Caco-2 (cell line): Measurements from ENCODE around the gene SLC38A2. TPM values are rescaled to one million over a fixed set of nuclear protein-coding genes. Genes with fewer than 3 reads are reported as not detected.

ENCODE experiments used
- BruUV-seq: library from RNA; stranded (reverse); fragments of 400-500 nt; replicated peaks from 2 replicates; lab custom pipeline; 2021; lab: Mats Ljungman, UMichigan
- CTCF ChIA-PET: fragments of 300-600 bp; sonication (Branson Sonifier 250); formaldehyde crosslinking; loops from one replicate; lab custom pipeline; 2022; ENCODE audit warnings: antibody characterized with exemption; lab: Charles Lee
- POLR2A ChIA-PET: fragments of 300-600 bp; sonication (Branson Sonifier 250); formaldehyde crosslinking; loops from one replicate; lab custom pipeline; 2022; ENCODE audit warnings: antibody characterized with exemption; lab: Charles Lee
- DNase-seq, 2 experiments: peaks; one replicate each; pipeline versions ENCODE4 v3.0.0 to v3.0.0-alpha.2; 2020 to 2022
- H3K27me3 ChIP-seq: replicated peaks from 2 replicates; pipeline ENCODE4 v1.6.0; 2011; ENCODE audit warnings: low read length; ENCODE audit not compliant: control insufficient read depth, insufficient read depth
- H3K36me3 ChIP-seq: 2 replicates; pipeline ENCODE4 v1.5.1; 2011; ENCODE audit warnings: low read length; ENCODE audit not compliant: control insufficient read depth, insufficient read depth
- H3K4me1 ChIP-seq: fragments of 250-450 bp; sonication (Bioruptor Pico); 2 replicates; pipeline ENCODE4 v1.5.1; 2020; ENCODE audit warnings: mild to moderate bottlenecking
- H3K4me3 ChIP-seq: 2 replicates; pipeline ENCODE4 v1.5.1; 2011; ENCODE audit warnings: low read depth, mild to moderate bottlenecking, control low read depth, low read length
- H3K9me3 ChIP-seq: fragments of 250-450 bp; sonication (Bioruptor Pico); 2 replicates; pipeline ENCODE4 v1.5.1; 2020; ENCODE audit warnings: mild to moderate bottlenecking, moderate library complexity
- H3K27ac Mint-ChIP-seq: one replicate; pipeline ENCODE4 v1.8.0; 2022; ENCODE audit warnings: mixed read lengths; ENCODE audit not compliant: unreplicated experiment
- H3K27me3 Mint-ChIP-seq: one replicate; pipeline ENCODE4 v1.8.0; 2022; ENCODE audit warnings: mixed read lengths; ENCODE audit not compliant: insufficient read depth, unreplicated experiment
- H3K36me3 Mint-ChIP-seq: one replicate; pipeline ENCODE4 v1.8.0; 2022; ENCODE audit warnings: mild to moderate bottlenecking, mixed read lengths; ENCODE audit not compliant: insufficient read depth, unreplicated experiment
- H3K4me1 Mint-ChIP-seq: one replicate; pipeline ENCODE4 v1.8.0; 2022; ENCODE audit warnings: low read depth, mixed read lengths; ENCODE audit not compliant: unreplicated experiment
- H3K4me3 Mint-ChIP-seq: one replicate; pipeline ENCODE4 v1.8.0; 2022; ENCODE audit warnings: mild to moderate bottlenecking, moderate library complexity, mixed read lengths; ENCODE audit not compliant: unreplicated experiment
- H3K9me3 Mint-ChIP-seq: one replicate; pipeline ENCODE4 v1.8.0; 2022; ENCODE audit warnings: mixed read lengths; ENCODE audit not compliant: unreplicated experiment
- intact Hi-C: fragments of 100-400 bp; cut with micrococcal nuclease; formaldehyde crosslinking; loops from one replicate; pipeline ENCODE4 v1.10.0; 2022; ENCODE audit not compliant: unreplicated experiment
- total RNA-seq: library from RNA; stranded (reverse); gene quantifications from 2 replicates; pipeline ENCODE4 v1.2.3, GENCODE V29; 2022
- TF ChIP-seq, protein P1 (sequence below), 2 experiments: fragments of 200-600 bp in 1 of 2; IDR thresholded peaks; 1 replicate in 1 of 2; 2 replicates in 1 of 2; pipeline versions ENCODE4 v1.5.1 to v1.8.0; 2011 to 2022; ENCODE audit warnings: antibody characterized with exemption in 1 of 2, control low read depth in 1 of 2, inconsistent platforms in 1 of 2, low read depth in 1 of 2, low read length in 1 of 2, mild to moderate bottlenecking in 1 of 2, moderate library complexity in 1 of 2; ENCODE audit not compliant: insufficient read depth in 1 of 2, severe bottlenecking in 1 of 2, unreplicated experiment in 1 of 2

The SLC38A2 gene
- total RNA-seq, 1 experiment from 2014 or later = 331 TPM

DNA sequence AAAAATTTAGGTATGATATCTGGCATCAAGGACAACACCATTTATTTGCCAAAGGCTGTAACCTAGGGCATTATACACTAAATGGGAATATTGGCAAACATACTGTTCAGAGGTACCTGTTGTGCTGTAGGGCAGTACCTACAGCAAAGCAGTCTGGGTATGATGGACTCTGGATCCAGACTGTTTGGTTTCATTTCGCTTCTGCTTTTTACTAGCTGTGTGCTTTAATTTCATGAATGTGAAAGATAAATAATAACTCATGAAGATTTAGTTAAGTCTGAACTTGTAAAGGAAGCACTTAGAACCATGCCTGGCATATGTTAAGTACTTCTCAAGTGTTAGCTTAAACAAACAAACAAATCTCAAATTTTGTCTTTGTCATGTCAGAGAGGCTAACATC lies 17.7 kb upstream of the SLC38A2 start:
- CTCF ChIA-PET = no interaction called here
- Mint-ChIP-seq H3K4me1 (peaks cover 28% of the 10 kb centered on the region), H3K27me3 (no peaks in the 10 kb centered on the region), H3K4me3 (no peak overlapping the region), H3K9me3 (no peaks in the 10 kb centered on the region), H3K27ac (no peak overlapping the region), H3K36me3 (no peaks in the 10 kb centered on the region)
- Histone ChIP-seq H3K27me3 (no peaks in the 10 kb centered on the region), H3K4me1 (peaks cover 60% of the 10 kb centered on the region), H3K4me3 (no peak overlapping the region), H3K9me3 (no peaks in the 10 kb centered on the region), H3K36me3 (peaks cover 2% of the 10 kb centered on the region; the same call in 1 of the 2 replicates)
- intact Hi-C loops = no loop called here
- POLR2A ChIA-PET = no interaction called here
- DNase-seq = no peak
- TF ChIP-seq, protein P1, sequence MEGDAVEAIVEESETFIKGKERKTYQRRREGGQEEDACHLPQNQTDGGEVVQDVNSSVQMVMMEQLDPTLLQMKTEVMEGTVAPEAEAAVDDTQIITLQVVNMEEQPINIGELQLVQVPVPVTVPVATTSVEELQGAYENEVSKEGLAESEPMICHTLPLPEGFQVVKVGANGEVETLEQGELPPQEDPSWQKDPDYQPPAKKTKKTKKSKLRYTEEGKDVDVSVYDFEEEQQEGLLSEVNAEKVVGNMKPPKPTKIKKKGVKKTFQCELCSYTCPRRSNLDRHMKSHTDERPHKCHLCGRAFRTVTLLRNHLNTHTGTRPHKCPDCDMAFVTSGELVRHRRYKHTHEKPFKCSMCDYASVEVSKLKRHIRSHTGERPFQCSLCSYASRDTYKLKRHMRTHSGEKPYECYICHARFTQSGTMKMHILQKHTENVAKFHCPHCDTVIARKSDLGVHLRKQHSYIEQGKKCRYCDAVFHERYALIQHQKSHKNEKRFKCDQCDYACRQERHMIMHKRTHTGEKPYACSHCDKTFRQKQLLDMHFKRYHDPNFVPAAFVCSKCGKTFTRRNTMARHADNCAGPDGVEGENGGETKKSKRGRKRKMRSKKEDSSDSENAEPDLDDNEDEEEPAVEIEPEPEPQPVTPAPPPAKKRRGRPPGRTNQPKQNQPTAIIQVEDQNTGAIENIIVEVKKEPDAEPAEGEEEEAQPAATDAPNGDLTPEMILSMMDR (IDR thresholded peaks at IDR 0.05; ENCODE audit: insufficient read depth in 1 of 2, low read depth in 1 of 2, low read length in 1 of 2, severe bottlenecking in 1 of 2, unreplicated experiment in 1 of 2) = no peak
- no TSS peak for BruUV-seq

DNA sequence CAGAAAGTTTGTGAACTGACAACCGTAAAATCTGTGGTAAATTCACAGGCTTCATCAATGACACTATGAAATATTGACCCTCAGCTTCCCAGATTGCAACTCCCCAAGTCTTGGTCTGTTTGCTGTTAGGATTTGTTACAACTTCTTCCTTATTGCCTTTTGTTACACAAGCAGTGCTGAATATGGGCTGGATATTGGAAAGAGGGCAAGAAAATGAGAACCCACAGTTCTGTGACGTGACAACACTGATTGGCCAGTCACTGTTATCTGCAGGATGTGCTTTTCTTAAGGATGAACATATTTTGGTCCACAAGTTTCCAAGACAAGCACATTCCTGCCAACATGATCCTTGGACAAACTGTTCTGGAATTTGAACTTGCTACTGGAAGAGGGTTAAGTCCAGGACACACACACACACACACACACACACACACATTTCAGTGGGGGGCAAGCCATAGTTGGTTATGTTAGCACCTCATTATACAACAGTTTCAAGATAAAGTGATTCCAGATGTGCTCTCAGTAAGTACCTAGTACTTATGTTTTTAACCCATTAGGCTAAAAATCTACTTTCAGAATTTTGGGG lies 16.6 kb upstream of the SLC38A2 start:
- ChIA-PET CTCF (no interaction called here), POLR2A (no interaction called here)
- H3K27me3 Mint-ChIP-seq = no peaks in the 10 kb centered on the region
- no peak overlapping the region for H3K4me3 Mint-ChIP-seq
- intact Hi-C loops = no loop called here
- no peaks in the 10 kb centered on the region for H3K9me3 ChIP-seq
- H3K36me3 ChIP-seq = peaks cover 2% of the 10 kb centered on the region; the same call in 1 of the 2 replicates
- TF ChIP-seq, protein P1 (IDR thresholded peaks at IDR 0.05; ENCODE audit: insufficient read depth in 1 of 2, low read depth in 1 of 2, low read length in 1 of 2, severe bottlenecking in 1 of 2, unreplicated experiment in 1 of 2) = no peak
- H3K4me1 ChIP-seq = peaks cover 69% of the 10 kb centered on the region
- no peak overlapping the region for H3K27ac Mint-ChIP-seq
- H3K36me3 Mint-ChIP-seq = no peaks in the 10 kb centered on the region
- no peak overlapping the region for H3K4me3 ChIP-seq
- H3K27me3 ChIP-seq = no peaks in the 10 kb centered on the region
- no TSS peak for BruUV-seq
- H3K4me1 Mint-ChIP-seq = peaks cover 33% of the 10 kb centered on the region
- H3K9me3 Mint-ChIP-seq = no peaks in the 10 kb centered on the region
- no peak for DNase-seq

- BruUV-seq = no TSS peak
- Mint-ChIP-seq H3K9me3 (no peaks in the 10 kb centered on the region), H3K4me3 (no peak overlapping the region), H3K4me1 (peaks cover 33% of the 10 kb centered on the region), H3K36me3 (peaks cover 5% of the 10 kb centered on the region), H3K27ac (no peak overlapping the region), H3K27me3 (no peaks in the 10 kb centered on the region)
- H3K36me3 ChIP-seq = peaks cover 2% of the 10 kb centered on the region; the same call in 1 of the 2 replicates
- intact Hi-C loops = no loop called here
- H3K4me3 ChIP-seq = no peak overlapping the region
- no peaks in the 10 kb centered on the region for H3K27me3 ChIP-seq
- ChIA-PET CTCF (no interaction called here), POLR2A (no interaction called here)
- TF ChIP-seq, protein P1 (IDR thresholded peaks at IDR 0.05; ENCODE audit: insufficient read depth in 1 of 2, low read depth in 1 of 2, low read length in 1 of 2, severe bottlenecking in 1 of 2, unreplicated experiment in 1 of 2) = no peak
- no peak for DNase-seq
- H3K4me1 ChIP-seq = peaks cover 69% of the 10 kb centered on the region
- H3K9me3 ChIP-seq = no peaks in the 10 kb centered on the region
Measured at GRCh38 chr12:46388427-46389021, 16.0 kb upstream of the SLC38A2 start.
